Stimulated activated CD4-positive, alpha-beta T cell treated with anti-CD3 and anti-CD28 coated beads, Interleukin-4, amount 100 ng/mL, for 48 hours (primary cell): ENCODE measurements around the gene TOR4A.

Source experiments
- DNase-seq, 2 donors: peaks; one replicate each; pipeline ENCODE4 v3.0.0-alpha.2; 2020; ENCODE audit warnings: low read depth in 2 of 2

The TOR4A gene

GRCh38 chr9:137271696-137272076 lies 5.8 kb upstream of the TOR4A start:
- DNase-seq: no peak

- DNase-seq: no peak
These were observed 5.1 kb upstream of the TOR4A start for GRCh38 chr9:137272241-137273094.

DNA sequence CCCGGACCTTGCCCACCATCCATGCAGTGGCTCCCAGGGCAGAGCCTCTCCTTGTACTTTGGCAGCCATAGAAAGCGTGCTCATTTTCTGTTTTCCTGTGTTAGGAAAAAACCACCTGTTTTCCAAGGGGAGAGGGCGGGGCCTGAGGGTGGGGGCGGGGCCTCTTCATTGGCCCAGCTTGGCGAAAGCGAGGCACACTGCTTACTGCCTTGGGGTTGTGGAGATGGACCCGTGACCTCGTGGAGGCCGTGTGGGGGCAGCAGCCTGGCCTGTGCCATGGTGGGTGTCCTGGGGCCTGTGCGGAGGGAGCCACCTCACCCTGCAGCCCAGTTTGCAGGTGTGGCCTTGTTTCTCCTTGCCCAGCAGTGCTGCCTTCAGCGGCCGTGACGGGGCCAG lies 4.4 kb upstream of the TOR4A start:
- DNase-seq: no peak

DNA sequence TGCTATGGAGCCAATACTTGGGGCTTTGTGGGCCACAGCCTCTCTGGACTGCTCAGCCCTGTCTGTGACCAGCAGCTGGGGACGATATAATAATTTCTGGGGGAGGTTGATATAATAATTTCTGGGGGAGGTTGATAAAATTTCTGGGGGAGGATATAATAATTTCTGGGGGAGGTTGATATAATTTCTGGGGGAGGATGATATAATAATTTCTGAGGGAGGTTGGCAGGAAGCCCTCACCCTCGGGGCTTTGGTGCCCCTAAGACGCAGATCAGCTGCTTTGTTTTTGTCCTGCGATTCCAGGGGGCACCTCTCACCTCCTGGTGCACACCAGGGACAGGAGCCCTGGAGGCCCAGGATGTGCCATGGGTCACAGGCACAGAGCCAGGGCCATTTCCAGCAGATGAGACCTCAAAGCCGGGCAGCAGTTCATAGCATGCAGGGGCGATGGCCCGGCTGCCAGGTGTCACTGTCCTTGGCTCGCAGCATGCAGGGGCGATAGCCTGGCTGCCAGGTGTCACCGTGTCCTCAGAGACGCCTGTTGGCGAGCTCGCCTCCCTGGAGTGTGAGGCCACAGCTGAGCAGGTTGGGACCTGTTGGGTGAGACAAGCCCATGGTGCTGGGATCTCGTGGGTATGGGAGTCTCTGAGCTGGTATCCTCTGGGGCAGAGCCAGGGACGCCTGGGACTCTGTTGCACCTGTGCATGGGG lies 3.8 kb upstream of the TOR4A start:
- no peak for DNase-seq

DNA sequence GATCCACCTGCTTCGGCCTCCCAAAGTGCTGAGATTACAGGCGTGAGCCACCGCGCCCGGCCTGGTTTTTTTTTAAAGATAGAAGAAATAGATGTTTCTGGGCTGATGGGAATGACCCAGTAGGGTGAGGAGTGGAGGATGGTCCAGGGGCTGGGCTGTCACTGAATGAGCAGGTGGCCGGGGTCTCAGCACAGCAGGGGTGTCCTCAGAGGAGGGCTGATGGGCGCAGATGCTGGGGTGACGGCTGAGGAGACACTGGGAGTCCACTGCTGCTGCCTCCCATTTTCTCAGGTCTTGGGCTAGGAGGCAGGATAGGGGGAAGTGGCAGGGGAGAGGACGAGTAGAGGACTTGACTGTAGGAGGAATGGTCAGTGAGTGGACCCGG lies 2.3 kb upstream of the TOR4A start:
- DNase-seq: no peak

DNA sequence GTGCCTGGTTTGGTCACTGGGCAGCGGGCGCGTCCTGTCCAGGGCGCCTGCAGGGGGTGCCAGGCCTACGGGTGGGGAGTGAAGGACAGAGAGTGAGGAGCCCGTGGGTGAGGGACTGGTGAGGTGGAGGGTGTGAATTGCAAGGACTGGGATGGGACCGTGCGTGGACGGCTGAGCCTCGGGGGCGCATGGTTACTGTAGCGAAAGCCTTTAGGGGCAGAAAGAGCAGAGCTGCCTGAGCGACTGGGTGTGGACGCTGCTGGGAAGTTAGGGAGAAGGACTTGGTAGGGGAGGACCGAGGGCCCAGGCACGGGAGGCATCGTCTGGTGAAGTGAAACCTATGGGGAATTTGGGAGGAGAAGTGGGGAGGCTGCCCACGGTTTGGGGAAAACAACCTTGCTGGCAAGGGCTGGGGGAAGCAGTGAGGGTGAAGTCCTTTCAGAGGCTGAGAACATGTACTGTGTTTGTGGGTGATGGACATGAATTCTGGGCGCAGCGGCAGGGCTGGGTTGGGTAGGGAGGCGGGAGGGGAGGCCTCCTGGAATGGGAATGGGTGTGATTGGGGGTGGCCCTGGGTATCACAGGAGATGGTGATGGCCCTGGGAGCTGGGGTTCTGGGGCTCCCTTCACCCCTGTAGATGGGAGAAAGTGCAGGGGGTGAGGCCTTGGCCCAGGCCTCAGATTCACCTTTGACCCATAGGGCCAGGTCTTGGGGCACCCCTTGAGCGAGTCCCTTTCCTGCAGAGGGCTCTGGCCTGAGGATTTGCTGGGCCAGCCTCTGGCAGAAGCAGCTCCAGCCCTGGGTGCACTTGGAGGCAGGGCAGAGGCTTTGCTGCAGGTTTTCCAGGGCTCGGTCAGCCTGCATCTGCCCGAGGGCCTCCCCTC lies 1.7 kb upstream of the TOR4A start:
- no peak for DNase-seq

- no peak for DNase-seq
These were observed 825 bp upstream of the TOR4A start for GRCh38 chr9:137276473-137277328.

DNA sequence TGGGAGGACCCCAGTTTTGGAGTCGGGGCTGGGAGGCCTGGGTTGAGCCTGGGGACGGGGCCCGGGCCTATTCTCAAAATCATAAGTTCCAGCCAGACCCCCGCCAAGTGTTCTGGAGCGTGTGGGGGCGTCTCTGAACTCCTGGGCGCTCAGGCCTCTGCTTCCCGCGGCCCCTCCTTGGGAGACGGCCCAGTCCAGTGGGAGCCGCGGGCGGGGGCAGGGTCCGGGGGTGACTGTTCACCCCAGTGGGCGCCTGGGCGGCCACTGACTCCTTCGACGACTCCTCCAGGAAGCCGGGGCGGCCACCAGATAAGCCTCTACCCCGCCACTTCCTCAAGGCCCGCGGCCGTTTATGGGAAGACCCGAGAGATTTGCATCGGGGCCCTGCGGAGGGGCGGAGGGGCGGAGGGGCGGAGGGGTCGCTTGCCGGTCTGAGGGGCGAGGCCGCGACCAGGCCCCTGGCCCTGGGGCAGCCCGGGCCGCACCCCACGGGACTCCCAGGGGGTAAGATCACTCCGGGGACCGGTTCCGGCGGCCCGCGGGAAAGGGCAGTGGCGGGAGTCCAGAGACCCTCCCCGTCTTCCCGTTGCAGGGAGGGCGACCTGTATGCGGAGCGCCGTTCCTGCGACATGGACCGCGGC lies 655 bp downstream of the TOR4A start:
- DNase-seq: no peak

GRCh38 chr9:137278721-137279711 lies 1.5 kb downstream of the TOR4A start:
- DNase-seq: no peak

DNA sequence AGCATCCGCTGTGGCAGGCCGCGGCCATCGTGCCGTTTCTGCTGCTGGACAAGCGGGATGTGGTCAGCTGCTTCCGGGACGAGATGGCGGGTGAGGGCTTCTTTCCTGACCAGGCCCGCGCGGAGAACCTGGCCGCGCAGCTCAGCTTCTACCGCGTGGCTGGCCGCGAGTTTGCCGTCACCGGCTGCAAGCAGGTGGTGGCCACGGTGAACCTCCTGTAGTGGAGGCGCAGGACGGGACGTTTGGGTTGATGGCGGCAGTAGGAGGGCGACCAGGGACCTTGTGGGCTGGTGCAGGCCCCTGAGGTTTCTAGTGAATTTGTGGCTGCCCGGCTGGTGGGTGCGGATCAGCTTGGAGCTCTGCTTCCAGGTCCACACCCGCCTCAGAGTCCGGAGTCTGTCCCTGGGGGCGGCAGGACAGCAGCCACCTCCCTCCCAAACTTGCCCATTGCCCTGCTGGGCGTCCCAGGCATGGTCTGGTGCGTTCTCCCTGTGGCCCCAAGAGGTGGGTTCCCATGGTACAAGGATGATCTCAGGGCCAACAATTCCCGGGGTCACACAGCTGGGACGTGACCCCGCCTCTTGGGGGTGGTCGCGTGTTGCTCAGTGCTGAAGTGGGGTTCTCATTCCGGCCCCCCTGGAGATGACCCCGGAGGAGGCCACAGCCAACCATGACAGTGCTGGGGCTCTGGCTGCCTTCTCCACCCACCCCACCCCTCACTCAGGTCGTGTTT lies 2.4 kb downstream of the TOR4A start:
- DNase-seq: no peak

DNA sequence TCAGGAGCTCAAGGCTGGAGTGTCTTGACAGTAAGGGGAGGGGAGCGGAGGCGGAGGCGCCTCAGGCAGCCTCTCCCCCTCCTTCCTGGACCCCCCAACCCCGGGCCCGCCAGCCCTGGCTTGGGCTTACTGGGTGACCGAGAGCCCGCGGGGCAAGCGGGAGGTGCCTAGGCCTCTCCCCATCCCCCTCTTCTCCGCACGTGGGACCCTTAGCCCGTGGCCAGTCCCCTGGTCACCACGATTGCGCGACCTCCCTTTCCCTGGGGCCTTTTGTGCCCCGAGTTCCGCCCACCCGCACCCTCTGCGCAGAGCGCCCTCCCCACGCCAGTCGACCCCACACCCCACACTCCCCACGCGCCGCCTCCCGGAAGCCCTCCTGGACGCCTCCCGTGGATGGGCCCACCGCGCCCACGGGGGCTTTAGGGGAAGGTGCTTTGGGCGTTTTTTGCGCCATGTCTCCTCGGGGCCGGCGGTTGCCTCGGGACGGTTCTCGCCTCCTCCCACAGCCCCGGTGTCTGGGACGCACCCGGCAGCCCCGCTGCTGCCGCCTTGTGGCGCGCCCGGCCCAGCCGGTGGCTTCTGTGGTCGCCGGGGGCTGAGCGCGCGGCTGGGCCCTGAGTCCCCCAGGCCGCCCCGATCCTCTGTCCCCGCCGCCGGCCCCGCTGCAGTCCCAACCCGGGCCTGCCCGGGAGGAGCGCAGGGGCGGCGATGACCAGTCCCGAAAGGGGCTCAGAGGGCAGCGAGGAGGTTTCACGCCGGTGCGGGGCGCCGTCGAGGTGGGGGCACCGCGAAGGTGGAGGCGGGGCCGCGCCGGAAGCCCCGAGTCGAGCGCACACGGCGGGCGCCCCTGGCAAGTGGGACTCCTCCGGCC lies 3.2 kb downstream of the TOR4A start:
- no peak for DNase-seq

DNA sequence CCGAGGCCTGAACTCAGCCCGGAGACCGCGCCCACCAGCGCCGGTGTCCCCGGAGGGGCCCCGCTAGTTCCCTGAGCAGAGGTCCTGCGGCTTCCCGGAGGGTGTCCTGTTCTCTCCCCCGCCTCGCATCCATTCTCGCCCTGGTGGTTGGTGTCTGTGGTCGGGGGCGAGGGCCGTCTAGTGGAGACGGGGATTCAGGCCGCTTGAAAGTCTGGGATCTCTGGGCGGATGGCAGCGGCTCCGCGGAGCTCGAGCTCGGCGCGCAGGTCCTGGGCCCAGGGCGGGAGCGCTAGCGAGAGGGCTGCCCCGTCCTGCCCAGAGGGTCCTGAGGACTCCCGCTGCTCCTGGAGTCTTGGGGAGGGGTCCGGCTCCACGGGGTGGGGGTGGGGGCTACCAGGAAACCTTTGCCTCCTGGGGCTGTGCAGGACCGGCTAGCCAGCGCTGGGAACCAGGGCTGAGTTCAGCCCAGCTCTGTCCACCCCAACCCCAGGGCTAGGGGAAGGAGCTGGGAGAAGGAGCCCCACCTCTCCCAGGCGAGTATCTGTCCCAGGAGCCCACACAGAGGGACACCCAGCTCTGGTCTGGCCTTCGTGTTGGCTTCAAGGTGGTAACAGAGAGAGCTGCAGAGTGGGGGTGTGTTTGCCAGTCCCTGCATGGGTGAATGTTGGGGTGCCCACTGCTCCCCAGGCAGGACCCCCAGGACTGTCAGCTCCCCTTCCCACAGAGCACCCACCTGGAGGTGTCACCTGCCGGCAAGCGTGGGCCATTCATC lies 4.0 kb downstream of the TOR4A start:
- DNase-seq: no peak

DNA sequence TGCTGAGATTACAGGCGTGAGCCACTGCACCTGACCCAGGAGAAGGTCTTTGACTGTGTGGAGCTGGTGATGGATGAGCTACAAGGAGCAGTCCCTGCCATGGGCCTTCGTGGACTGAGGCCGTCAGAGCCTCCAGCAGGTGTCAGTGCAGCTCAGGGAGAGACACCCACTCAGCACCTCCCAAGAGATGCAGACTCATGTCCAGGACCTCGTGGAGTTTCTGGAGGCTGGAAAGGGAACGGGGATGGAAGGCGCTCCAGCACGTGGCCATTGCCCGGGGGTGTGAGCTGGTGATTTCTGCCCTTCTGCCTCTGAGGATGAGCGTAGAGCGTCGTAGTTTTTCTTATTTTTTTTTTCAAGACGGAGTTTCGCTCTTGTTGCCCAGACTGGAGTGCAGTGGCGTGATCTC lies 9.5 kb downstream of the TOR4A start:
- no peak for DNase-seq

DNA sequence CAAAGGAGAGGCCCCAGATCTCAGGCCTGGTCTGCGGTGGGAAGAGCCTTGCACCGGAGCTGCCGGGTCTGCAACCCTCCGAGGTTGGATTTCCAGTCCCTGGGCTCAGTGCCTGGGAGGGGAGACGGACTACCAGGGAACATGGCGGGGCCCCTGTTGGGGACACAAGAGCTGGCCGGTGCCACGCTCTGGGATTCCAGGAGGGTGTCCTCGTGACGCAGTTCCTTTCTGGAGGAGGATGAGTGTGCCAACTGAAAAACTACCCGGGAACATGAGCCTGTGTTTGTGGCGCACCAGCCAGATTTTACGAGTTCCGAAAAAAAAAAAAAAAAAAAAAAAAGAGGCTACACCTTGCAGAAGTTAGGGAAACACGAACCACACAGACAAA lies 15.6 kb downstream of the TOR4A start:
- DNase-seq: no peak

GRCh38 chr9:137293482-137294090 lies 16.1 kb downstream of the TOR4A start:
- no peak for DNase-seq

DNA sequence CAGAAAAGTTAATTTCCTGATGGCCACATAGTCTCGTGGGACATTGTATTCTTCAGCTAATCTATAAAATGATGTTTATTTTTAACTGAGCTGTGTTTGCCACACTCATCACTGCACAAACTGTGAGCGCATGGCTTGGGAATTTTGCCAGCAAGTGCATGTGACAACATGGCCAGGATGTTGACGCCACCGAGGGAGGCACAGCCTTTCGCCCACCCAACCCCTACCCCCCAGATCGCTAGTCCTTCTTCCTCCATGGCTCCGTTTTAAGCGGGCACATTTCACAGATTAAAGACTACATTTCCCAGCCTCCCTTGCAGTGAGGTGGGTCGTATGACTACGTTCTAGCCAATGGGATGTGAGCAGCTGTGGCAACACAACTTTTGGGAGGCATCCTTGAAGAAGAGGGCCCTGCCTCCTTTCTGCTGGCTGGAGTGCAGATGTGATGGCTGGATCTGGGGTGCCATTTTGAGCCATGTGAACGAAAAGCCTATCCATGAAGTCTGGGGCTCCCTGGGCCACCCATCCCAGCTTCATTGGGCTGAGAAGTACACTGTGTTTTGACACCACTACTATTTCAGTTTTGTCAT lies 16.7 kb downstream of the TOR4A start:
- DNase-seq: no peak
